ENCODE measurements around the gene FRMD6.

- TF ChIP-seq CTCF (IDR thresholded peaks at IDR 0.05), result no peak
- no peak for TF ChIP-seq POLR2AphosphoS5 (IDR thresholded peaks at IDR 0.05)
- no peak for TF ChIP-seq POLR2A (IDR thresholded peaks at IDR 0.05)
- TF ChIP-seq EP300 (IDR thresholded peaks at IDR 0.05), result no peak
Measured at GRCh38 chr14:51627313-51627712, 24.4 kb upstream of the FRMD6 start.
